ENCODE data around the gene NFATC3.
"Not testable (repeated sequence)": the region's sequence is repeated elsewhere in the genome, so short reads cannot be mapped to it uniquely, and the experiment has no call there.

The NFATC3 gene

DNA sequence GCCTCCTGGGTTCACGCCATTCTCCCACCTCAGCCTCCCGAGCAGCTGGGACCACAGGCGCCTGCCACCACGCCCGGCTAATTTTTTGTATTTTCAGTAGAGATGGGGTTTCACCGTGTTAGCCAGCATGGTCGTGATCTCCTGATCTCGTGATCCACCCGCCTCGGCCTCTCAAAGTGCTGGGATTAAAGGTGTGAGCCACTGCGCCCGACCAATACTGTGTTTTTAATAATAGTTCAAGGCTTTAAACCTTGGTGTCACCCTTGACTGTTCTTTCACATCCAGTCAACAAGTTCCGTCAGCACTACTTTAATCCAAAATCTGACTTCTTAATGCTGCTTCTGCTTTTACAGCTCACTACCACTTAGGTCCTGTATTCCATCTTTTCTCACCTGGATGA is 33.8 kb downstream of the NFATC3 start:
- not testable (repeated sequence) for DNase-seq (ENCODE audit: low spot score)

GRCh38 chr16:68120496-68120895 is 35.3 kb downstream of the NFATC3 start:
- not testable (repeated sequence) for DNase-seq (ENCODE audit: low spot score)

GRCh38 chr16:68126395-68126794 is 41.2 kb downstream of the NFATC3 start:
- no peak for DNase-seq (ENCODE audit: low spot score)

DNA sequence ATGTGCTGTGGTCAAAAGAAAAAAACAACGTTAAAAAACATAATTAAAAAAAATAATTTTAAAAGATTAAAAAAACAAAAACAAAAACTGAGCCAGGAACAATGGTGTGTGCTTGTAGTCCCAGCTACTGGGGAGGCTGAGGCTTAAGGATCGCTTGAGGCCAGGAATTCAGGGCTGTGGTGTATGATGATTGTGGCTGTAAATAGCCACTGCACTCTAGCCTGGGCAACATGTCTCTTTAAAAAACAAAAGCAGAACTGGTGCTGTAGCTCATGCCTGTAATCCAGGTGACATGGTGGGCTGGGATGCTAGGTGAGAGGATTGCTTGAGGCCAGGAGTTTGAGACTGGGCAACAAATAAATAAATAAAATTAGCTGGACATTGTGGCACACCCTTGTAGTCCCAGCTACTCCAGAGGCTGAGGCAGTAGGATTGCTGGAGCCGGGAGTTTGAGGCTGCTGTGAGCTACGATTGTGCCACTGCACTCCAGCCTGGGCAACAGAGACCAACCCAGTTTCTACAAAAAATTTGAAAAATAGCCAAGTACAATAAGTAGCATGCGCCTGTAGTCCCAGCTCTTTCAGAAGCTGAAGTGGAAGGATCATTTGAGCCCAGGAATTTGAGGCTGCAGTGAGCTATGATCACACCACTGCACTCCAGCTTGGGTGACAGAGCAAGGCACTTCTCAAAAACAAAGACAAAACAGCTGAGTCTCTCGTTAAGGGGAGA is 43.6 kb downstream of the NFATC3 start:
- DNase-seq (ENCODE audit: low spot score): no peak

- no peak for DNase-seq (ENCODE audit: low spot score)
These were observed 45.4 kb downstream of the NFATC3 start for GRCh38 chr16:68130520-68130919.

- no peak for DNase-seq (ENCODE audit: low spot score)
These were observed 46.9 kb downstream of the NFATC3 start for GRCh38 chr16:68131813-68132706.

DNA sequence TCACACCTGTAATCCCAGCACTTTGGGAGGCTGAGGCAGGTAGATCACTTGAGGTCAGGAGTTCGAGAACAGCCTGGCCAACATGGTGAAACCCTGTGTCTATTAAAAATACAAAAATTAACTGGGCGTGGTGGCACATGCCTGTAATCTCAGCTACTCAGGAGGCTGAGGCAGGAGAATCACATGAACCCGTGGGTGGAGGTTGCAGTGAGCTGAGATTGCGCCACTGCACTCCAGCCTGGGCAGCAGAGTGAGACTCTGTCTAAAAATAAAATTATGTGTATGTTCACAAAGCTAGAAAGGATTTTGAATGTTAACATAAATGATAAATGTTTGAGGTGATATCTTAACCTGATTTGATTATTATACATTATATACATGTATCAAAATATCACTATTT is 47.8 kb downstream of the NFATC3 start:
- not testable (repeated sequence) for DNase-seq (ENCODE audit: low spot score)

GRCh38 chr16:68134644-68135043 is 49.5 kb downstream of the NFATC3 start:
- DNase-seq (ENCODE audit: low spot score): no peak

GRCh38 chr16:68136515-68136914 is 51.3 kb downstream of the NFATC3 start:
- no peak for DNase-seq (ENCODE audit: low spot score)

GRCh38 chr16:68144008-68144407 is 58.8 kb downstream of the NFATC3 start:
- no peak for DNase-seq (ENCODE audit: low spot score)

DNA sequence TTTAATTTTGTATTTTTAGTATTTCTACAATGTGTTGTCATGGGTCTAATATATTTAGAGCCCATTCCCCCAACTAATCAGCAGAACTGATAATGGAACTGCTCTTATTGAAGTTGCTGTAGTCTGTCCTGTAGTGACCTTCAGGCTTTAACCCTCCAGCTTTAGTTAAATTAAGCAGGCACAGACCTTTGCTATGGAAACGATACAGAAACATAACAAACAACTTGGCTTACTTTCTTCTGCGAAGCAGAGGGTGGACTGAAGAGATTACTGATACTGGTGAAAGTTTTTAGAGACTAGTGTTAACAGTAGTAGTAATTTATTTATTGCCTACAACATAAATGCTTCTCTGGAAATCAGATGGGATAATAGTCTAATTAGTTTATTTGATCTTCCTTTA is 61.4 kb downstream of the NFATC3 start:
- no peak for DNase-seq (ENCODE audit: low spot score)

DNA sequence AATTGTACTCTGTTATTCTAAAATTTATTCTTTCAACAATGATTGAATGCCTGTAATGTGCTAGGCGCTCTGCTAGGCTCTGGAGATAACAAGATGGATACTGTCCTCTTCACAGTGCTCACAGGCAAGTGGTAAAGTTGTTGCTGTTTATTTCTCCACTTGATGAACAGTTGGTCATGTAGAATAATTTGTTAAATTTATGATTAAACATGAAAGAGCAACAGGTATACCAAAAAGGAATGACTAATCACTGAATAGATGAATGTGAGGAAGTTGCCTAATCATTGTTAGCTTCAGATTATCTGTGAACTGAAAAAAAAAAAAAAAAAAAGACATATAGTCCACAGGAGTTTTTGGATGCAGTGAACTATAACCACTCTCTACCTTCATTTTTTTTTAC is 62.3 kb downstream of the NFATC3 start:
- DNase-seq (ENCODE audit: low spot score): no peak

DNA sequence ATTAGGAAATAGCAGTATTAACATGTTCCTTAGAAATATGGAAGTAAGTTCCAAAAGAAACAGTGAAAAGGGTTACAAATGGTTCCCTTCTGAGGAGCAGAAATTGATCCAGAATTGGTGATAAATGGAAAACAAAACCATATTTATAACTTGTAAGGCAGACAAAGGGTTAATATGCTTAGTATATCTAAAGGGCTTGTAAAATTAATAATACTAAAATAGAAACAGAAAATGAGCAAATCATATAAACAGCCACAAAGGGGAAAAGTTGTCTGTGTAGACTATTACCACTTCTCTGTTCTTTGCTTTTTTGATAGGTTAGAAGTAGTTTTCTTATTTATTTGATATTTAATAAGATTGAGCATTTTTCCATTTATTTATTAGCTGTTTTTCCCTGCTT is 64.4 kb downstream of the NFATC3 start:
- no peak for DNase-seq (ENCODE audit: low spot score)

GRCh38 chr16:68155425-68155824 is 70.3 kb downstream of the NFATC3 start:
- no peak for DNase-seq (ENCODE audit: low spot score)

DNA sequence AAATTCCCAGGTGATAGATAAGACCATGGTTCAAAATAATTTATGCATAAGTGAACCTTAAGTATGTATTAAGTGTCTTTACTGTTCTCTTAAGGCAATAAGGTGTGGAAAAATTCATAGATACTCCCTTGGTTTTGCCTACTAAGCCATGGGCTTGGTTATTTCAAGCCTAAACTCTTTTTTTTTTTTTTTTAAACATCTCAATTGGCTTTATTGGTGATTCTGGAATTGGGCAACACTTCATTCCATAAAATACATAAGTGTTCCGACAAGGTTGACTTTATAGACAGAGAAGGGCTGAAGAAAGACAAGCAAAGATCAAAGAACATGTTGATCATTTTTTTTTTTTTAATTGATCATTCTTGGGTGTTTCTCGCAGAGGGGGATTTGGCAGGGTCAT is 77.2 kb downstream of the NFATC3 start:
- no peak for DNase-seq (ENCODE audit: low spot score)

GRCh38 chr16:68163275-68163674 is 78.1 kb downstream of the NFATC3 start:
- not testable (repeated sequence) for DNase-seq (ENCODE audit: low spot score)

GRCh38 chr16:68166264-68166663 is 81.1 kb downstream of the NFATC3 start:
- no peak for DNase-seq (ENCODE audit: low spot score)

GRCh38 chr16:68179196-68179795 is 94.1 kb downstream of the NFATC3 start:
- DNase-seq (ENCODE audit: low spot score): no peak

DNA sequence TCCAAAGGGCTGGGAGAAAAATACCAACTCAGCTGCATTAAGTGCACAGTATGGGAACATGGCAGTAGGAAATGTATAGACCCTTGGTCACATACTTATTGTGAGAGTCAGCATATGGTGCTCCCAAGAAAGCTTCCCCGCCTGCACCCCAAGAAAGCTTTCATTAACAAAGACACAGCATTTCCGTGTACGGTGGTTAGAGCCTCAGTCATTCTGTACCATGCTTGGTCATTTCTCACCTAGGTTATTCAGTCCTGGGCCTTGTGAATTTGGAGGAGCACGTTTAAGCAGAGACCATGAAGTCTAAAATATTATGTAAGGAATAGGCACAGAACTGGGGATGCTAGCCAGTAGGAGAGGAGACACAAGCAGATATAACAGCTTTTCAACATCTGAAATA is 94.7 kb downstream of the NFATC3 start:
- no peak for DNase-seq (ENCODE audit: low spot score)

- no peak for DNase-seq (ENCODE audit: low spot score)
These were observed 97.9 kb downstream of the NFATC3 start for GRCh38 chr16:68183046-68183445.

GRCh38 chr16:68186877-68187276 is 101.7 kb downstream of the NFATC3 start:
- DNase-seq (ENCODE audit: low spot score): no peak

- DNase-seq (ENCODE audit: low spot score): no peak
These were observed 102.3 kb downstream of the NFATC3 start for GRCh38 chr16:68187505-68187904.

GRCh38 chr16:68188170-68188569 is 103.0 kb downstream of the NFATC3 start:
- no peak for DNase-seq (ENCODE audit: low spot score)
